ENCODE data around the gene NUDT6. TPM values are rescaled to one million over a fixed set of nuclear protein-coding genes. Genes with fewer than 3 reads are reported as not detected.
A peak's percentile ranks its signal among the peaks of the same experiment; 100 is the strongest.
"Not testable (repeated sequence)": the region's sequence is repeated elsewhere in the genome, so short reads cannot be mapped to it uniquely, and the experiment has no call there.

NUDT6 gene
- total RNA-seq, 1 donor from 2014 or later, result 4.0 TPM

- Mint-ChIP-seq H3K4me3 (ENCODE audit: unreplicated experiment) (no peak overlapping the region), H3K27ac (ENCODE audit: unreplicated experiment) (no peak overlapping the region), H3K9me3 (ENCODE audit: unreplicated experiment) (peaks cover 3% of the 10 kb centered on the region), H3K36me3 (ENCODE audit: low read depth, unreplicated experiment) (peaks cover 11% of the 10 kb centered on the region), H3K4me1 (ENCODE audit: low read depth, unreplicated experiment) (peaks cover 16% of the 10 kb centered on the region), H3K27me3 (ENCODE audit: low read depth, unreplicated experiment) (no peaks in the 10 kb centered on the region)
- no peak for DNase-seq (ENCODE audit: low read depth)
- Histone ChIP-seq H3K4me2 (ENCODE audit: low read length) (no peak overlapping the region), H3K4me1 (ENCODE audit: insufficient read depth, low read length) (no peaks in the 10 kb centered on the region), H3K79me2 (ENCODE audit: insufficient read depth, low read length) (peaks cover 92% of the 10 kb centered on the region), H2AFZ (ENCODE audit: low read depth, low read length) (no peak overlapping the region), H4K20me1 (ENCODE audit: insufficient read depth, low read length) (peaks cover 46% of the 10 kb centered on the region), H3K27me3 (ENCODE audit: insufficient read depth, low read length) (no peaks in the 10 kb centered on the region), H3K9ac (ENCODE audit: low read length) (no peak overlapping the region), H3K9me3 (ENCODE audit: insufficient read depth, low read depth, low read length) (no peaks in the 10 kb centered on the region), H3K36me3 (ENCODE audit: insufficient read depth, low read length) (peaks cover 2% of the 10 kb centered on the region), H3K4me3 (ENCODE audit: insufficient read depth, low read depth, low read length) (no peak overlapping the region), H3K27ac (ENCODE audit: low read depth, low read length) (no peak overlapping the region)
- no peak for FAIRE-seq
- TF ChIP-seq CTCF (IDR thresholded peaks at IDR 0.05; ENCODE audit: insufficient read depth, low read depth, low read length) (no peak), EZH2 (IDR thresholded peaks at IDR 0.05; ENCODE audit: insufficient read depth, low read length) (no peak)
Observed at GRCh38 chr4:122847931-122848330, 74.5 kb downstream of the NUDT6 start.

- H3K36me3 ChIP-seq (ENCODE audit: insufficient read depth, low read length), result peaks cover 2% of the 10 kb centered on the region
- H3K27me3 Mint-ChIP-seq (ENCODE audit: low read depth, unreplicated experiment), result no peaks in the 10 kb centered on the region
- H3K9me3 Mint-ChIP-seq (ENCODE audit: unreplicated experiment), result peaks cover 3% of the 10 kb centered on the region
- no peak overlapping the region for H3K4me3 ChIP-seq (ENCODE audit: insufficient read depth, low read depth, low read length)
- H3K9ac ChIP-seq (ENCODE audit: low read length), result no peak overlapping the region
- no peak for TF ChIP-seq CTCF (IDR thresholded peaks at IDR 0.05; ENCODE audit: insufficient read depth, low read depth, low read length)
- no peak for TF ChIP-seq EZH2 (IDR thresholded peaks at IDR 0.05; ENCODE audit: insufficient read depth, low read length)
- no peaks in the 10 kb centered on the region for H3K27me3 ChIP-seq (ENCODE audit: insufficient read depth, low read length)
- H2AFZ ChIP-seq (ENCODE audit: low read depth, low read length), result no peak overlapping the region
- FAIRE-seq (no peak), DNase-seq (ENCODE audit: low read depth) (peak; percentile 33)
- H3K4me1 ChIP-seq (ENCODE audit: insufficient read depth, low read length), result no peaks in the 10 kb centered on the region
- H3K4me2 ChIP-seq (ENCODE audit: low read length), result no peak overlapping the region
- peaks cover 44% of the 10 kb centered on the region for H4K20me1 ChIP-seq (ENCODE audit: insufficient read depth, low read length)
- no peaks in the 10 kb centered on the region for H3K9me3 ChIP-seq (ENCODE audit: insufficient read depth, low read depth, low read length)
- peaks cover 17% of the 10 kb centered on the region for H3K4me1 Mint-ChIP-seq (ENCODE audit: low read depth, unreplicated experiment)
- peaks cover 11% of the 10 kb centered on the region for H3K36me3 Mint-ChIP-seq (ENCODE audit: low read depth, unreplicated experiment)
- no peak overlapping the region for H3K27ac Mint-ChIP-seq (ENCODE audit: unreplicated experiment)
- no peak overlapping the region for H3K27ac ChIP-seq (ENCODE audit: low read depth, low read length)
- no peak overlapping the region for H3K4me3 Mint-ChIP-seq (ENCODE audit: unreplicated experiment)
- H3K79me2 ChIP-seq (ENCODE audit: insufficient read depth, low read length), result peaks cover 90% of the 10 kb centered on the region
Observed at GRCh38 chr4:122845760-122846159, 76.6 kb downstream of the NUDT6 start.

- Mint-ChIP-seq H3K9me3 (ENCODE audit: unreplicated experiment) (peaks cover 3% of the 10 kb centered on the region), H3K4me3 (ENCODE audit: unreplicated experiment) (no peak overlapping the region), H3K27ac (ENCODE audit: unreplicated experiment) (no peak overlapping the region), H3K27me3 (ENCODE audit: low read depth, unreplicated experiment) (no peaks in the 10 kb centered on the region), H3K36me3 (ENCODE audit: low read depth, unreplicated experiment) (peaks cover 12% of the 10 kb centered on the region), H3K4me1 (ENCODE audit: low read depth, unreplicated experiment) (peaks cover 17% of the 10 kb centered on the region)
- Histone ChIP-seq H3K27ac (ENCODE audit: low read depth, low read length) (no peak overlapping the region), H3K9ac (ENCODE audit: low read length) (no peak overlapping the region), H2AFZ (ENCODE audit: low read depth, low read length) (no peak overlapping the region), H3K4me2 (ENCODE audit: low read length) (no peak overlapping the region), H3K36me3 (ENCODE audit: insufficient read depth, low read length) (peaks cover 2% of the 10 kb centered on the region), H3K9me3 (ENCODE audit: insufficient read depth, low read depth, low read length) (no peaks in the 10 kb centered on the region), H3K4me1 (ENCODE audit: insufficient read depth, low read length) (no peaks in the 10 kb centered on the region), H3K27me3 (ENCODE audit: insufficient read depth, low read length) (no peaks in the 10 kb centered on the region), H3K4me3 (ENCODE audit: insufficient read depth, low read depth, low read length) (no peak overlapping the region), H3K79me2 (ENCODE audit: insufficient read depth, low read length) (peaks cover 90% of the 10 kb centered on the region), H4K20me1 (ENCODE audit: insufficient read depth, low read length) (peaks cover 41% of the 10 kb centered on the region)
- TF ChIP-seq CTCF (IDR thresholded peaks at IDR 0.05; ENCODE audit: insufficient read depth, low read depth, low read length), result no peak
- no peak for TF ChIP-seq EZH2 (IDR thresholded peaks at IDR 0.05; ENCODE audit: insufficient read depth, low read length)
- no peak for DNase-seq (ENCODE audit: low read depth)
- FAIRE-seq, result no peak
Observed at GRCh38 chr4:122845066-122845465, 77.3 kb downstream of the NUDT6 start.

- H3K4me3 ChIP-seq (ENCODE audit: insufficient read depth, low read depth, low read length); H3K4me3 Mint-ChIP-seq (ENCODE audit: unreplicated experiment); H3K4me2 ChIP-seq (ENCODE audit: low read length); H3K27me3 ChIP-seq (ENCODE audit: insufficient read depth, low read length); DNase-seq (ENCODE audit: low read depth); H3K27ac ChIP-seq (ENCODE audit: low read depth, low read length); H3K36me3 ChIP-seq (ENCODE audit: insufficient read depth, low read length); FAIRE-seq; H3K9me3 ChIP-seq (ENCODE audit: insufficient read depth, low read depth, low read length); H3K27ac Mint-ChIP-seq (ENCODE audit: unreplicated experiment); H3K27me3 Mint-ChIP-seq (ENCODE audit: low read depth, unreplicated experiment); H3K9me3 Mint-ChIP-seq (ENCODE audit: unreplicated experiment); H2AFZ ChIP-seq (ENCODE audit: low read depth, low read length); H3K4me1 ChIP-seq (ENCODE audit: insufficient read depth, low read length); H3K9ac ChIP-seq (ENCODE audit: low read length): not testable (repeated sequence)
- Mint-ChIP-seq H3K36me3 (ENCODE audit: low read depth, unreplicated experiment) (peaks cover 18% of the 10 kb centered on the region), H3K4me1 (ENCODE audit: low read depth, unreplicated experiment) (peaks cover 17% of the 10 kb centered on the region)
- peaks cover 93% of the 10 kb centered on the region for H3K79me2 ChIP-seq (ENCODE audit: insufficient read depth, low read length)
- peaks cover 41% of the 10 kb centered on the region for H4K20me1 ChIP-seq (ENCODE audit: insufficient read depth, low read length)
Observed at GRCh38 chr4:122844391-122844790, 78.0 kb downstream of the NUDT6 start.

Data from astrocyte (in vitro differentiated cells and primary cell).